ENCODE data around the gene CEBPZOS.

CEBPZOS gene

GRCh38 chr2:37196320-37197195, at the start of gene CEBPZOS:
Gene CEBPZOS (plus strand): TSS chr2:37196496. CDS start chr2:37199705, 3,209 bp downstream.
- peak; percentile 75 for DNase-seq

DNA sequence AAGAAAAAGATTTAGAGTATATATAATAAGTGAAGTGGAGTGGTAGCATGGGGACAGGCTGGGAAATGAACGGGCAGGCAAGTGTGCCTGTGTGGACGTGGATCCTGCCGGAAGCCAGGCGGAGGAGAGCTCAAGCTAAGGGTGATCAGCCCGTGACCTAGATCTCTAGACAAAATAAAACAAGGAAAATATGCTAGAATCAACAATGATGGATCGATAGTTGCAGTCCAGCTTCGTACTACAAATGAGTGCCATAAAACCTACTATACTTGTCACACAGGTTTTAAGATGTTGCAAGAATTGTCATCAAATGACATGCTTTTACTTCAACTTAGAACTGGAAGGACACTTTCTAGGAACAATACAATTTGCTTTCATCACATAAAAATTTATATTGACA, 48.0 kb upstream of the CEBPZOS start:
- no peak for DNase-seq

DNA sequence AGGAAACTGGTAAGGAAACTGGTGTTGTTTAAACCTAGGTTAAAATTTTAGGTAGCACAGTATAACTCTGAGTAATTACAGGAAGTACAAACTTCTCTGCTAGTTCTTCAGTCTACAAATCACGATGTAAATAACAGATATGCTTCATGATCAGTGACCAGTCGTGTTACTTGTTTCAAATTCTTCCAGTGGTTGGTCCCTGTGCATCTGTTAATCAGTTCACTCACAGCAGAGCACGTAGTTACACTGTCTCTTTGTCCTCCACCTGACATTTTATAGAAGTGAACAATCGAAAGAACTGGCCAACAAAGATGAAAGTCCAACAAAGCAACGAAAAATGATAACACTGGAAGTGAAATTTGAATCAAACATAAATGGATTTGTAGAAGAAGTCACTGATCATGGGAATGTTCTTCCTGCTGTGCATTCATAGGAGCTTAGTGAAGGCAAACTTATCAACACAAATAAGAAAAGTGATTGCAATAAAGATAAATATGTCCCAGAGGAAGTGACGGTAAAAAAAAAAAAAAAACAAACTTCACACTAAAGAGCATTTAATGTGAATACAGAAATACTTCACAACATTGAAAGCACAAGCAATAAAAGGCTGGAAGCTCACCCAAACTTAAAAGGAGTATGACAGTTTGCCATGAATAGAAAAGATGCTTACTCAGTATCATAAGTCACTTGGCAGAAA, 46.5 kb upstream of the CEBPZOS start:
- DNase-seq: no peak

GRCh38 chr2:37153224-37153623, 43.1 kb upstream of the CEBPZOS start:
- DNase-seq: no peak

GRCh38 chr2:37154785-37155184, 41.5 kb upstream of the CEBPZOS start:
- no peak for DNase-seq

DNA sequence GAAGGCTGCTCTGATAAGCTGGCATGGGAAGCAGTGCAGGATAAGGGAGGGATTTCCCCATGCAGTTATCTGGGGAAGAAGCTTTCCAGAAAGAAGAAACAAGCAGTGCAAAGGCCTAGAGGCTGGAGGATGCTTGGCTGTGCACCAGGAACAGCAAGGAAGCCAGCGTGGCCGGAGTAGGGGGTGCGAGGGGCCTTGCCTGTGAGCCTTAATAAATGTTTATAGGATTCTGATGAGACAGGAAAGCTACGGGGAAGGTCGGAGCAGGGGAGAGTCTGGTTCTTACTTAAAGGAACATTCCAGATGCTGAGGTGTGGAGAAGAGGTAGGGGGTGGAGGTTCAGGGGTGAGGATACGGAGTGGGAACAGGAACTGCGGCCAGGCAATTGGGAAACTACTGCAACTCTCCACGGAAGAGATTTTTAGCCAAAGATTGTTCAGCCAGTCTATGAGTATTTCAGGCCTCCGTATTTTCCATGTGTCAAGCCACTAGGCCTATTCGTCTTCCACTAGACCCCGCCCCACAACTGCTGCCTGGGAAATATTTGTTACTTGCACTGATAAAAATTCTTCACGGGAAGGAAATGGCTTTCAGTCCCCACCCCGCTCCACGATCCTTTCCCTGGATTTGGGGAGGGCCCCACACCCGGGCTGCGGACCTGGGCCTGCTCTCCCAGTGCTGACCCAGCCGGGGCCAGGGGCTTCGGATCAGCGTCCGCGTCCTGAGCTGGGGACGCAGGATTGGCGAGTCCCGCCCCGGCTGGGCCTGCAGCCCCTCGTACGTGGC, 40.0 kb upstream of the CEBPZOS start:
- peak; percentile 62 for DNase-seq

DNA sequence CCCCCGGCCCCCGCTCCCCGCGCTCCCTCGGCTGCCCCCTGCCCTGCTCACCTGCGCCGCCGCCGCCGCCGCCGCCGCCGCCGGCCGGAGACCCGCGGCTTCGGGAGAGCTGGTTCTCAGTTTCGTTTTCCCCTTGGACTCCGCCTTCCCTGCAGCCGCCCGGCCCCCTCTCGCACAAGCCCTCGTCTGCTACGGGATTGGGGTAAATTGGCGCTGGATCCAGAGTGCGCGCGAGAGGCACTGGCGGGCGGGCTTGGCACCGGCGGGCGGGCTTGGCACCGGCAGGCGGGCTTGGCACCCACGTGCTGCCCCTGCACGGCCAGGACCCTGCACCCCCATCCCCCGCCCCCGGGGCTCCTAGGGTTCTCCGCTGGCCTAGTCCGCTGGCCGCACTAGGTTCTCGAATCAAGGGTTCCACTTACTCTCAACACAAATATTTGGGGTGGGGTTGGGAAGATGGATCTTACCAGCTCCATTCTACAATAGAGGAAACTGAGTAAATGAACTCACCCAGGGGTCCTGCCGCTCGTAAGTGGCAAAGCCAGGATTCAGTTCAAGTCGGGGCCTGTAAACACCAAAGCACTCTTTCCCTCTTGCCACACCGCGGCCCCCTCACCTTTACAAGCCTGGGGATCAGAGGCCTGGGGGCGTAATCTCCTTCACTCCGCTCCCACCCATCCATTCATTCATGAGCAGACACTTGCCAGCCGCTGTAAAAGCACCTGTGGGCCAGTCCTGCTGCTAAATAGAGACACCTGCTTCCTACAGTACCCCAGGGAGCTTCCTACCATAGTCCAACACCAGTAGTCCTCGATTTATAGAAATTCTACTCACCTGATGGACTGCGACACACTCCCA, 39.2 kb upstream of the CEBPZOS start, which contains the start of gene EIF2AK2:
Gene EIF2AK2, minus strand, starts transcription at position 124 of the 858 bp plus-strand sequence. CDS start 9,174 bp downstream, outside the sequence.
- peak; percentile 92 for DNase-seq

GRCh38 chr2:37164757-37165156, 31.5 kb upstream of the CEBPZOS start:
- no peak for DNase-seq

DNA sequence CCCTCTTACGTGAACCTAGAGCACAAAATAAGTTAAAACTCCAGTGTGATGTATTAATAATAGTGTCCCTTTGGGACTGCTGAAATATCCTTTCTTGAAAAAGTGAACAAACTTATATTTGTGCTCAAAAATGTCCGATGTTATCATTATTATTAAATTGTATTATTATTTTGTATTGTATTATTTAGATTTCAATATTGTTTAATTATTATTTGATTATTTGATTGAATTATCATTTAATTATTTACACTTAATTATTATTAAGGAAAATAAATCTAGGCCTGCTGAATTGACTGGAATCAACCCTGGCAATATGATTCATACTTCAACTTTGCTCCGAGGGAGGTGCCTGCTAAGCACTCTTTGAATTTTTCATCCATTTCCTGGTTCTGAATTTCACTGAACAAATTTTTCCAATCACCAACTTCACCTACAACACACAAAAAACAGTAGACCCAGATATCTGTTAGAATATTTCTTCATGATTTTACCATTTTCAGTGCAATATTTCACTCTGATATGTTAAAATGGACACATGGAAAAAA, 28.6 kb upstream of the CEBPZOS start:
- DNase-seq: no peak

DNA sequence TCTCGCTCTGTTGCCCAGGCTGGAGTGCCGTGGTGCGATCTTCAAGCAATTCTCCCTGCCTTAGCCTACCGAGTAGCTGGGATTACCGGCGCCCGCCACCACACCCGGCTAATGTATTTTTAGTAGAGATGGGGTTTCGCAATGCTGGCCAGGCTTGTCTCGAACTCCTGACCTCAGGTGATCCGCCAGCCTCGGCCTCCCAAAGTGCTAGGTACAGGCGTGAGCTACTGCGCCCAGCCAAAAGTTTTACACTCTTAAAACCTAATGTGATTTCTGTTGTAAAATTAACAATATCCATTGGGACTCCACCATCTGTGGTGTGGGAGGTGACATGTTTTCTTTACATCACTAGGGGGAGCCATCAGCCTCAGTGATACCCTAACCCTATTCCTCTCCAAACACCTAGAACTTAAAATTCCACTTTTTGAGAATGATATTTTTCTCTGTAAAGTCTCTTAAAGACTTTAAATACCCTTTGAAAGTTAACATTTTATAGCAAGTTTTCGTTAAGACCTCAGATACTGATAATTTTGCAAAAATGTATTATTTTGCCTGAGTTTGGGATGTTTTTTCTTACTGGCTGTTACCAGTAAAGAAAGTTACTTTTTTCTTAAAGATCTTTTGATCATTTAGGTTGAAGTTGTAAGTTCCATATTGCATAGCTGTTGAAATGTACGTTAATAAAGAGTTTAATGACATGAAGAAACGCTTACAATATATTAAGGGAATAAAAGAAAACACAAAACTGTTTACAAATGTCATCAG, 27.9 kb upstream of the CEBPZOS start:
- DNase-seq: peak; percentile 50

GRCh38 chr2:37171624-37171950, 24.7 kb upstream of the CEBPZOS start:
- DNase-seq: no peak

DNA sequence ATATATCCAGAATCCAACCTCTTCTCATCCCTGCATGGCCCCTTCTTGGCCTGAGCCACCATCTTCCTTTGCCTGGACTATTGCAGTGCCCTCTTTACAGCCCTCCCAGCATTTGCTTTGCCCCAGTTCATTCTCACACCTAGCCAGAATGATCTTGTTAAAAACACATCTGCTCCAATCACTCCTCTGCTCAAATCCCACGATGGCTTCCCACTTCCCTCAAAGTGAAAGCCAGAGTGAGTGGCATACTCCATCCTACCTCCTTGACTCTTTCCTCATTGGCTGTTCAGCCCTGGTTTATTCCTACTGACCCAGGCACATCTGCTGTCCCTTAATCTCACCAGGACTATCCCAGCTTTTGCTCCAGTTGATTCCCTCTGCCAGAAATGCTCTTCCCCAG, 22.6 kb upstream of the CEBPZOS start:
- DNase-seq: no peak

- no peak for DNase-seq
Observed at GRCh38 chr2:37180006-37180639, 16.2 kb upstream of the CEBPZOS start.

DNA sequence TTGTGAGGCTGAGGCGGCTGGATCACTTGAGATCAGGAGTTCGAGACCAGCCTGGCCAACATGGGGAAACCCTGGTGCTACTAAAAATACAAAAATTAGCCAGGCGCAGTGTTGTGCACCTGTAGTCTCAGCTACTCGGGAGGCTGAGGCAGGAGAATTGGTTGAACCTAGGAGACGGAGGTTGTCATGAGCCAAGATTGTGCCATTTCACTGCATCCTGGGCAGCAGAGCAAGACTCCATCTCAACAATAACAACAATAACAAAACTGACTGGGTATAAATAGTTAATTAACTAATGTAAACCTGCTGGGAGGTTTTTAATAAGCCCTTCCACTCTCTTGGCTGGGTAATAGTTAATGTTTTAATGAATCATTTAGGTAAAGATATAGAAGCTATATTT, 15.7 kb upstream of the CEBPZOS start:
- DNase-seq: no peak

- peak; percentile 73 for DNase-seq
Observed at GRCh38 chr2:37181726-37182684, 14.3 kb upstream of the CEBPZOS start.

- no peak for DNase-seq
Observed at GRCh38 chr2:37188570-37188969, 7.7 kb upstream of the CEBPZOS start, which contains the start of gene SULT6B1. Gene SULT6B1 (minus strand): TSS chr2:37188670. CDS start chr2:37188640, 30 bp downstream.

- peak; percentile 86 for DNase-seq
Observed at GRCh38 chr2:37189452-37190153, 6.7 kb upstream of the CEBPZOS start.

DNA sequence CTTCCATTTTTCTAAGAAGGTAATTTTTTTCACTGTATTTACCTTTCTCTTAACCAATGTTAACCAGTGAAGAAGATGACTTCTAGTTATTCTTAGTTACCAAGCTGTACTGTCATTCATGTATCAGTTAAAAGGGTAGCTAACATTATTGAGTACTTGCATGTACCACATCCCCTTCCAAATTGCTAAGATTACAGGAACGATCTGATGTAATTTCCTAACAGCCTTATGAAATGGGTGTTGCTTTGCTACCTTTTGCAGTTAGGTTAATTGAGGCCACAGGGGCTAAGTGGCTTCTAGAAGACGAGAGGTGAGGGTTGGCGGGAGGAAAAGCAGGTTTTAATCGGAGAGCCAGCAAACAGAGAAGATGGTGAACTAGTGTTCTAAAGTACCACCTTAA, 6.0 kb upstream of the CEBPZOS start:
- no peak for DNase-seq

- no peak for DNase-seq
Observed at GRCh38 chr2:37191253-37191652, 5.0 kb upstream of the CEBPZOS start.

All from EL (cell line).